Fibroblast of lung (primary cell): ENCODE data around the gene AGPAT1.

ENCODE experiments used
- CTCF ChIP-seq, 2 donors: IDR thresholded peaks in 1 of 2; conservative IDR thresholded peaks in 1 of 2; 1 replicate in 1 of 2; 2 replicates in 1 of 2; pipeline ENCODE4 v1.5.1; 2011 to 2012; ENCODE audit warnings: low read length in 2 of 2, control low read depth in 1 of 2, inconsistent platforms in 1 of 2, low read depth in 1 of 2, mild to moderate bottlenecking in 1 of 2
- EZH2 ChIP-seq: IDR thresholded peaks from 2 replicates; pipeline ENCODE4 v1.5.1; 2012; ENCODE audit warnings: low read length, control low read depth, mild to moderate bottlenecking; ENCODE audit errors: missing control alignments

DNA sequence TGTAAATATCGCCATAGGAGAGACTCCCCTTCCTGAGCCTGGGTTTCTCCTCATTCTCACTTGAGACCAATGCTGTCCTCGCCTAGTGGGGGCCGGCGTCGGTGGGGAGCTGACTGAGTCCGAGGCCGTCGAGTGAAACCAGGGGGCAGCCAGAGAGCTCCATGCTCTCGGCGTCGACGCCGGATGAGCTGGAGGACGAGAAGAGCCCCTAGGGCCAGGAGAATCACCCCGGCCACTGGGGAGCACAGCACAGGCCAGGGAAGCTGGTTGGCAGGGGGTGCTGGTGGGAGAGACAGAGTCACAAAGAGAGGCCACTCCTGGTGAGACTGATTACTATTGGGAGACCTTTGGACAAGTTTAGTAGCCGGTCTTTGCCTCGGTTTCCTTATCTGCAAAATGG lies 23.0 kb upstream of the AGPAT1 start:
- TF ChIP-seq CTCF (conservative IDR thresholded peaks at IDR 0.05 in 1 of 2, IDR thresholded peaks at IDR 0.05 in 1 of 2; ENCODE audit: low read depth in 1 of 2, low read length in 2 of 2) (no peak), EZH2 (no peak)
